ENCODE data around the gene TPRX1. TPM values are rescaled to one million over a fixed set of nuclear protein-coding genes. Genes with fewer than 3 reads are reported as not detected.
"Not testable (repeated sequence)": the region's sequence is repeated elsewhere in the genome, so short reads cannot be mapped to it uniquely, and the experiment has no call there.

Gene TPRX1, protein sequence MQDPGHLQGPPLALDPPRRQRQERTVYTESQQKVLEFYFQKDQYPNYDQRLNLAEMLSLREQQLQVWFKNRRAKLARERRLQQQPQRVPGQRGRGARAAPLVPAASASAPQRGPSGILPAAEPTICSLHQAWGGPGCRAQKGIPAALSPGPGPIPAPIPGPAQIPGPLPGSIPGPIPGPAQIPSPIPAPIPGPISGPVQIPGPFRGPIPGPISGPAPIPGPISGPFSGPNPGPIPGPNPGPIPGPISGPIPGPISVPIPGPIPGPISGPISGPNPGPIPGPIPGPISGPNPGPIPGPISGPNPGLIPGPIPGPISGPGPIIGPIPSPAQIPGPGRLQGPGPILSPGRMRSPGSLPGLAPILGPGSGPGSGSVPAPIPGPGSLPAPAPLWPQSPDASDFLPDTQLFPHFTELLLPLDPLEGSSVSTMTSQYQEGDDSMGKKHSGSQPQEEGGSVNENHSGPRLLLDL
- total RNA-seq, result not detected

DNA sequence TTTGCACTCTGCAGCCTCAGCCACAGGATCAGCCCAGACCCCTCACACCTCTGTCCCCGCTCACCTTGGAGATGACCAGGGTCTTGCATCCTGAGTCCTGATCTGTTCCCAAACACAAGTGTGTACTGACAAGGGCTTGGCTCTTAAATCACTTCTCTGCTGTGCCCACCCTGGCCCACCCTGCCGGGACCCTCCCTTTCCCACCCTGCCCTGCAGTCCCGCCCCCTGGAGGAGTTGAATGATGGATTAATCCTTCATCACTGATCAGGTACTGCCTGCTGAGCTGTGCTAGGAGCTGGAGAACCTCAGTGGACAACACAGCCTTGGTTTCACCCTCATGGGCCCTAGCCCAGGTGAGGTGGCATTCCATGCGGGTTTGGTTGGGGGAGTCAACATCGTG is at the start of gene TPRX1:
Gene TPRX1, minus strand, starts transcription at position 101 of the 400 bp plus-strand sequence. Its CDS starts 12 bp downstream, at position 89.
- DNase-seq; H3K36me3 ChIP-seq; H3K4me1 ChIP-seq; H3K4me3 ChIP-seq (replicated peaks in 1 of 3); H3K27ac ChIP-seq; H3K27me3 ChIP-seq; intact Hi-C loops (cut with DNase I); H3K9me3 ChIP-seq: not testable (repeated sequence)
- WGBS, 2 donors, result 87 to 90% methylated on average over 2 to 4 of the region's 5 CpGs

DNA sequence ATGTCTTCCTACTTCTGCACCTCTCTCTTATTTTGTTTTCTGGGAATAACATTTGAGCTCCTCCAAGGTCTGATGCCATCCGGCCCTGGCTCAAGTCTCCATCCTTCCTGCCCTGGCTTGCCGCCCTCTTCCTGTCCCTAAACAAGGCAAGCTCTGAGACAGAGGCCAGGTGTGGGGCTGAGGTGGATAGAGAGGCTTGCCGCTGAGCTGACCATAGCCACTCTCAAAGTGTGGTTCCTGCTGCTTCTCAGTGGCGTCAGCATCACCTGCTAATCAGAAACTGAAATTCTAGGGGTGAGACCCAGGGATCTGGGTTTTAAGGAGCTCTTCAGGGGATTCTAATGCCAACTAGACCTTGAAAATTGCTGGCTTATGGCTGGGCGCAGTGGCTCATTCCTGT is 48.7 kb upstream of the TPRX1 start:
- Histone ChIP-seq H3K4me3 (replicated peaks in 1 of 3) (no peak overlapping the region), H3K36me3 (no peaks in the 10 kb centered on the region), H3K27me3 (peaks cover 7% of the 10 kb centered on the region), H3K27ac (no peak overlapping the region), H3K4me1 (no peaks in the 10 kb centered on the region), H3K9me3 (no peaks in the 10 kb centered on the region)
- no peak for TF ChIP-seq CTCF (IDR thresholded peaks at IDR 0.05)
- DNase-seq, result no peak
- intact Hi-C loops (cut with DNase I), result no loop called here
- 51 to 64% methylated on average over 5 of the region's 5 CpGs for WGBS, 2 donors

DNA sequence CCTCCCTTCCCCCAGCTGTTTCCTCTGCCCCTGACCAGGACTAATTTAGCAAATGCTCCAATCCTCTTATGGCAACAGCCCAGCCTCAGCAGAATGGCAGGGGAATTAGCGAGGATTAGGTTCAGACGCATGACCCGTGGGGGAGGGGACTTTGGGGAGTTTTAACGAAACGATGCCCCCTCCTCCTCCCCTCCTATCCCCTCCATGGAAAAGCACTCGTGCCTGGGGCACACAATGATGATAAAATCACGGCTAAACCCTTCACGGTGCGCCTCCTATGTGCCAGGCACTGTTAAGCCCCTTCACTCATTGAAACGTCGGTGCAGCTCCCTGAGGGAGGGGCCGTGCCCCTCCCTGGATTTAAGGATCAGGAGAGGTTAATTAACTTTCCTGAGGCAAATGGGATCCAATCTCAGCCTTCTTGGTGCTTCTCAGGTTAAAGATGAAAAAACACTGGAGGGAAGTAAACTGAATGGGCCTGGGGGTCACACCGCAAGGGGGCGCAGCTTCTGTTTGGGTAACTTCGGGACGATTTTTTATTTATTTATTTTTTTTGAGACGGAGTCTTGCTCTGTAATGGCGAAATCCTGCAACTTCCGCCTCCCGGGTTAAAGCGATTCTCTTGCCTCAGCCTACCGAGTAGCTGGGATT is 44.6 kb upstream of the TPRX1 start:
- intact Hi-C loops (cut with DNase I), result no loop called here
- TF ChIP-seq POLR2A (IDR thresholded peaks at IDR 0.05), result no peak
- no peak for TF ChIP-seq CTCF (IDR thresholded peaks at IDR 0.05)
- no peak for DNase-seq
- Histone ChIP-seq H3K4me3 (replicated peaks in 1 of 3) (no peak overlapping the region), H3K9me3 (no peaks in the 10 kb centered on the region), H3K36me3 (no peaks in the 10 kb centered on the region), H3K4me1 (no peaks in the 10 kb centered on the region), H3K27me3 (peaks cover 7% of the 10 kb centered on the region), H3K27ac (no peak overlapping the region)
- 4 to 6% methylated on average over 22 of the region's 22 CpGs for WGBS, 2 donors

GRCh38 chr19:47848425-47848822 is 44.1 kb upstream of the TPRX1 start:
- TF ChIP-seq POLR2A (IDR thresholded peaks at IDR 0.05) (no peak), CTCF (IDR thresholded peaks at IDR 0.05) (no peak)
- no peaks in the 10 kb centered on the region for H3K9me3 ChIP-seq
- no peak overlapping the region for H3K4me3 ChIP-seq (replicated peaks in 1 of 3)
- H3K27me3 ChIP-seq, result peaks cover 7% of the 10 kb centered on the region
- no peaks in the 10 kb centered on the region for H3K36me3 ChIP-seq
- WGBS, 2 donors, result 46 to 50% methylated on average over 10 of the region's 10 CpGs
- H3K4me1 ChIP-seq, result no peaks in the 10 kb centered on the region
- H3K27ac ChIP-seq, result no peak overlapping the region
- intact Hi-C loops (cut with DNase I), result no loop called here
- DNase-seq, result no peak

GRCh38 chr19:47842941-47843340 is 38.6 kb upstream of the TPRX1 start:
- intact Hi-C loops (cut with DNase I), result no loop called here
- no peak for DNase-seq
- H3K36me3 ChIP-seq, result no peaks in the 10 kb centered on the region
- no peaks in the 10 kb centered on the region for H3K27me3 ChIP-seq
- no peak overlapping the region for H3K27ac ChIP-seq
- H3K4me3 ChIP-seq (replicated peaks in 1 of 3), result no peak overlapping the region
- no peaks in the 10 kb centered on the region for H3K4me1 ChIP-seq
- H3K9me3 ChIP-seq, result no peaks in the 10 kb centered on the region
- 39 to 40% methylated on average over 5 of the region's 5 CpGs for WGBS, 2 donors
- no peak for TF ChIP-seq POLR2A (IDR thresholded peaks at IDR 0.05)
- TF ChIP-seq CTCF (IDR thresholded peaks at IDR 0.05), result no peak

Measured in thyroid gland (tissue), 4 donors.